Activated CD4-positive, alpha-beta T cell treated with anti-CD3 and anti-CD28 coated beads for 36 hours (primary cell): Measurements from ENCODE around the gene C19orf38. TPM values are rescaled to one million over a fixed set of nuclear protein-coding genes. Genes with fewer than 3 reads are reported as not detected.

Source experiments
- ATAC-seq: fragments of 200-7000 bp; cut with Tn5 transposase; one replicate; pipeline ENCODE4 v1.10.0; 2021; ENCODE audit warnings: mild to moderate bottlenecking, moderate library complexity
- CTCF ChIA-PET: fragments of 350-600 bp; sonication (Branson Sonifier 250); formaldehyde crosslinking; loops from one replicate; lab custom pipeline; 2021; ENCODE audit warnings: antibody characterized with exemption; lab: Charles Lee
- POLR2A ChIA-PET: fragments of 350-600 bp; sonication (Branson Sonifier 250); formaldehyde crosslinking; loops from one replicate; lab custom pipeline; 2021; ENCODE audit warnings: antibody characterized with exemption, inconsistent platforms; lab: Charles Lee
- DNase-seq: peaks from one replicate; pipeline ENCODE4 v3.0.0-alpha.2; 2020
- H3K27ac Mint-ChIP-seq: one replicate; pipeline ENCODE4 v1.8.0; 2021; ENCODE audit warnings: mixed read lengths
- H3K27me3 Mint-ChIP-seq: one replicate; pipeline ENCODE4 v1.8.0; 2021; ENCODE audit warnings: mixed read lengths
- H3K36me3 Mint-ChIP-seq: one replicate; pipeline ENCODE4 v1.8.0; 2021; ENCODE audit warnings: low read depth, mixed read lengths
- H3K4me1 Mint-ChIP-seq: one replicate; pipeline ENCODE4 v1.8.0; 2021; ENCODE audit warnings: mixed read lengths
- H3K4me3 Mint-ChIP-seq: one replicate; pipeline ENCODE4 v1.8.0; 2021; ENCODE audit warnings: mild to moderate bottlenecking, moderate library complexity, mixed read lengths
- H3K9me3 Mint-ChIP-seq: one replicate; pipeline ENCODE4 v1.8.0; 2021; ENCODE audit warnings: low read depth, mixed read lengths
- intact Hi-C, 2 experiments: fragments of 100-400 bp; cut with DNase I in 1 of 2; cut with micrococcal nuclease in 1 of 2; formaldehyde crosslinking; loops; one replicate each; pipeline versions ENCODE4 v1.14.2 to v1.15.1; 2022 to 2024; cut with DNase I, micrococcal nuclease
- microRNA-seq: library from miRNA; unstranded; fragments of <30 nt; microRNA quantifications from one replicate; pipeline ENCODE4 v1.2.0, GENCODE V29; 2021; ENCODE audit warnings: borderline replicate concordance
- total RNA-seq, 2 experiments: library from RNA; stranded (reverse); gene quantifications; one replicate each; pipeline ENCODE4 v1.2.3, GENCODE V29; 2021

C19orf38 gene
- total RNA-seq, 2 experiments from 2014 or later: 2.7 to 3.6 TPM

- Mint-ChIP-seq H3K27me3 (no peaks in the 10 kb centered on the region), H3K36me3 (peaks cover 9% of the 10 kb centered on the region), H3K9me3 (no peaks in the 10 kb centered on the region), H3K27ac (no peak overlapping the region), H3K4me1 (no peaks in the 10 kb centered on the region), H3K4me3 (no peak overlapping the region)
- POLR2A ChIA-PET: no interaction called here
- no peak for DNase-seq
- CTCF ChIA-PET: no interaction called here
- intact Hi-C loops: no loop called here
- ATAC-seq: no peak
Measured at GRCh38 chr19:10913716-10914340, 65.6 kb downstream of the C19orf38 start.

GRCh38 chr19:10915130-10916091, 67.2 kb downstream of the C19orf38 start:
- no peak overlapping the region for H3K4me3 Mint-ChIP-seq
- H3K4me1 Mint-ChIP-seq: no peaks in the 10 kb centered on the region
- DNase-seq (no peak), ATAC-seq (peak; percentile 53)
- H3K27ac Mint-ChIP-seq: no peak overlapping the region
- POLR2A ChIA-PET: interaction anchor here (0.6 kb wide), 1 partner anchor 299 kb away, joined by 5 read pairs; no protein-coding TSS in a partner anchor
- peaks cover 8% of the 10 kb centered on the region for H3K36me3 Mint-ChIP-seq
- intact Hi-C loops: no loop called here
- H3K27me3 Mint-ChIP-seq: no peaks in the 10 kb centered on the region
- CTCF ChIA-PET: interaction anchor here (0.6 kb wide), 1 partner anchor 14 kb away, joined by 3 read pairs; no protein-coding TSS in a partner anchor
- no peaks in the 10 kb centered on the region for H3K9me3 Mint-ChIP-seq

GRCh38 chr19:10916602-10917001, 68.4 kb downstream of the C19orf38 start:
- intact Hi-C loops: no loop called here
- CTCF ChIA-PET: no interaction called here
- Mint-ChIP-seq H3K4me3 (no peak overlapping the region), H3K27ac (no peak overlapping the region), H3K36me3 (peaks cover 10% of the 10 kb centered on the region), H3K9me3 (no peaks in the 10 kb centered on the region), H3K27me3 (no peaks in the 10 kb centered on the region), H3K4me1 (no peaks in the 10 kb centered on the region)
- POLR2A ChIA-PET: interaction anchor here (0.9 to 1.1 kb wide), 2 partner anchors 20 to 35 kb away, joined by 3 read pairs; no protein-coding TSS in a partner anchor
- no peak for ATAC-seq
- DNase-seq: no peak

- Mint-ChIP-seq H3K36me3 (peaks cover 6% of the 10 kb centered on the region), H3K4me1 (no peaks in the 10 kb centered on the region), H3K27me3 (no peaks in the 10 kb centered on the region), H3K4me3 (no peak overlapping the region), H3K9me3 (no peaks in the 10 kb centered on the region), H3K27ac (no peak overlapping the region)
- ChIA-PET CTCF (interaction anchor here (0.6 to 1.8 kb wide), 5 partner anchors 9 to 385 kb away, joined by 3 to 8 read pairs (median 3); no protein-coding TSS in a partner anchor), POLR2A (interaction anchor here (0.6 kb wide), 1 partner anchor 234 kb away, joined by 3 read pairs; no protein-coding TSS in a partner anchor)
- intact Hi-C loops: no loop called here
- ATAC-seq (no peak), DNase-seq (no peak)
Measured at GRCh38 chr19:10918359-10918758, 70.1 kb downstream of the C19orf38 start.

Small RNA genes lying within 50 kb of the gene (microRNA-seq; reads per million reads assigned to microRNA genes)
- gene MIR199A1 (not detected), gene MIR6793 (not detected)

Other genes with a start within 250 kb of the C19orf38 start
- 100 to 1,000 TPM in 1 of 2 experiments, 10 to 100 TPM in 1; 80.3 to 105 TPM for gene SLC44A2, start 222.9 kb upstream of the C19orf38 start, total RNA-seq
- 100 to 1,000 TPM; 433 to 570 TPM for gene ILF3, start 194.1 kb upstream of the C19orf38 start, total RNA-seq
- 10 to 100 TPM; 51.5 to 52.8 TPM for gene QTRT1, start 147.0 kb upstream of the C19orf38 start, total RNA-seq
- 100 to 1,000 TPM; 167 to 185 TPM for gene DNM2, start 130.3 kb upstream of the C19orf38 start, total RNA-seq
- gene TMED1, start 12.2 kb upstream of the C19orf38 start, total RNA-seq: 10 to 100 TPM in 1 of 2 experiments, 1 to 10 TPM in 1; 8.7 to 15.3 TPM
- gene CARM1, start 23.1 kb downstream of the C19orf38 start, total RNA-seq: 10 to 100 TPM; 82.3 to 96.8 TPM
- 10 to 100 TPM; 15.8 to 21.3 TPM for gene YIPF2, start 80.2 kb downstream of the C19orf38 start, total RNA-seq
- gene TIMM29, start 80.4 kb downstream of the C19orf38 start, total RNA-seq: 10 to 100 TPM in 1 of 2 experiments, 1 to 10 TPM in 1; 8.6 to 15.5 TPM
- 100 to 1,000 TPM; 102 to 116 TPM for gene SMARCA4, start 112.6 kb downstream of the C19orf38 start, total RNA-seq
- 10 to 100 TPM; 73.0 to 73.8 TPM for gene LDLR, start 241.0 kb downstream of the C19orf38 start, total RNA-seq